Lower leg skin (tissue), 3 donors: Measurements from ENCODE around the gene TEX9.

Source experiments
- POLR2A ChIP-seq, 2 donors: fragments of 450-650 bp; IDR thresholded peaks; one replicate each; pipeline ENCODE4 v1.6.1; 2016 to 2017; ENCODE audit warnings: antibody characterized with exemption in 2 of 2, mild to moderate bottlenecking in 1 of 2, moderate library complexity in 1 of 2
- TF ChIP-seq, protein P1 (sequence below), 3 donors: fragments of 450-650 bp; IDR thresholded peaks; one replicate each; pipeline ENCODE4 v1.5.1; 2016; ENCODE audit warnings: antibody characterized with exemption in 3 of 3, mild to moderate bottlenecking in 3 of 3, moderate library complexity in 2 of 3

DNA sequence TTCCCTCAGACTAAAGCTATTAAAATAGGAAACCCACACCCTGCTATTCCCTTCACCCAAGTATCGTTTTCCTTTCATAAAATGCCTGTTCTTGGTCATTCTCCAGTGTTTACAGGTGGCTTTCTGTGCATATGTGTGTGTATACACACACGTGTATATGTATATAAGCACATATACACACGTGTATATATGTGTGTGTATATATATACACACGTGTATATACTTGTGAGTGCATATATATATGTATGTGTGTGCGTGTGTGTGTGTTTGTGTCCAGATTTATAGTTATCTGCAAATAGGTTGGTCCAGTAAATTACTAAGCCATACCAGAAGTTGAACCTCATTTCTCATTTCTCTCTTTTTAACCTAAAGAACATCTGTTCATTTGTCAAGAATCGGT, 15.7 kb upstream of the TEX9 start:
- TF ChIP-seq, protein P1, sequence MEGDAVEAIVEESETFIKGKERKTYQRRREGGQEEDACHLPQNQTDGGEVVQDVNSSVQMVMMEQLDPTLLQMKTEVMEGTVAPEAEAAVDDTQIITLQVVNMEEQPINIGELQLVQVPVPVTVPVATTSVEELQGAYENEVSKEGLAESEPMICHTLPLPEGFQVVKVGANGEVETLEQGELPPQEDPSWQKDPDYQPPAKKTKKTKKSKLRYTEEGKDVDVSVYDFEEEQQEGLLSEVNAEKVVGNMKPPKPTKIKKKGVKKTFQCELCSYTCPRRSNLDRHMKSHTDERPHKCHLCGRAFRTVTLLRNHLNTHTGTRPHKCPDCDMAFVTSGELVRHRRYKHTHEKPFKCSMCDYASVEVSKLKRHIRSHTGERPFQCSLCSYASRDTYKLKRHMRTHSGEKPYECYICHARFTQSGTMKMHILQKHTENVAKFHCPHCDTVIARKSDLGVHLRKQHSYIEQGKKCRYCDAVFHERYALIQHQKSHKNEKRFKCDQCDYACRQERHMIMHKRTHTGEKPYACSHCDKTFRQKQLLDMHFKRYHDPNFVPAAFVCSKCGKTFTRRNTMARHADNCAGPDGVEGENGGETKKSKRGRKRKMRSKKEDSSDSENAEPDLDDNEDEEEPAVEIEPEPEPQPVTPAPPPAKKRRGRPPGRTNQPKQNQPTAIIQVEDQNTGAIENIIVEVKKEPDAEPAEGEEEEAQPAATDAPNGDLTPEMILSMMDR (IDR thresholded peaks at IDR 0.05), result no peak
- no peak for TF ChIP-seq POLR2A (IDR thresholded peaks at IDR 0.05)
